COLO668 (cell line): ENCODE measurements around the gene SLC6A16.
"Not testable (repeated sequence)": the region's sequence is repeated elsewhere in the genome, so short reads cannot be mapped to it uniquely, and the experiment has no call there.

Experiments
- DNase-seq: peaks from one replicate; lab custom pipeline; 2025; ENCODE audit not compliant: unreplicated experiment; lab: John Stamatoyannopoulos, UW

Gene SLC6A16

DNA sequence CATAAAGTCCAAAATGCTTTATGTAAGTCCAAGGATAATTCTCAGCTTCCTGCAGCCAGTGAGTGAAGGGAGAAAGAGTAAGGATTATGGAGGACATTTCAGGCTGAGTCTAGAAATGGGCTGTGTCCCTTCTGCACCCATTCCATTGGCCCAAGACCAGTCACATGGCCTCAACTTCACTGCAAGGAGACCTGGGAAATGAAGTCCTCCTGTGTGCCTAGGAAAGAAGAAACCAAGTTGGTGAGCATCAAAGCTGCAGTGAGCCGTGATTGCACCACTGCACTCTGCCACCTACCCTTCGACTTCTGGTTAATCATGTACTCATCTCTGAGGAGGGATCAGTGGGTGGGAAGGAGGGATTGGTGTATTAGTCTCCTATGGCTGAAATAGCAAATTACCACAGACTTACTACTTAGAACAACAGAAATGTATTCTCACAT is 6.6 kb upstream of the SLC6A16 start:
- DNase-seq, result no peak

DNA sequence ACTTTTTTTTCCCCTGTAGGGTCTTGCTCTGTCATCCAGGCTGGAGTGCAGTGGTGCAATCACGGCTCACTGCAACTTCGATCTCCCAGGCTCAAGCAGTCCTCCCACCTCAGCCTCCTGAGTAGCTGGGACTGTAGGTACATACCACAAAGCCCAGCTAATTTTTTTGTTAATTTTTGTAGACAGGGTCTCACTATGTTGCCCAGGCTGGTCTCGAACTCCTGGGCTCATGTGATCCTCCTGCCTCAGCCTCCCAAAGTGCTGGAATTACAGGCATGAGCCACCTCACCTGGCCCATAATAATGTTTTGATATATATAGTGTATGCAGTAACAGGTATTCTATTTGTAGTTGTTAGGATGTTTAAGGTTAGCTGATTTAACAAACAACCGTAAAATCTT is 6.2 kb upstream of the SLC6A16 start:
- not testable (repeated sequence) for DNase-seq

DNA sequence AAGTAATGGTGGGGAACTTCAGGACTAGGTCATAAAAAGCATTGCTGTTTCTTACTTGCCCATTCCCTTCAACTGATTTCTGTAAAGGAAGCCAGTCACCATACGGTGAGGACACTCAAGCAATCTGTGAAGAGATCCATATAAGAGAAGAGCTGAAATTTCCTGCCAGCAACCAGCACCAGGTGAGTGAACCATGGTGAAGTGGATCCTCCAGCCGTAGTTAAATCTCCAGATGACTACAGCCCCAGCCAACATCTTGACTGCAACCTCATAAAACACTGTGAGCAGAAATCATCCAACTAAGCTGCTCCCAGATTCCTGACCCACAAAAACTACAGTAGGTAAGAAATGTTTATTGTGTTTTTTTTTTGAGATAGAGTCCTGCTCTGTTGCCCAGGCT is 3.8 kb upstream of the SLC6A16 start:
- no peak for DNase-seq

DNA sequence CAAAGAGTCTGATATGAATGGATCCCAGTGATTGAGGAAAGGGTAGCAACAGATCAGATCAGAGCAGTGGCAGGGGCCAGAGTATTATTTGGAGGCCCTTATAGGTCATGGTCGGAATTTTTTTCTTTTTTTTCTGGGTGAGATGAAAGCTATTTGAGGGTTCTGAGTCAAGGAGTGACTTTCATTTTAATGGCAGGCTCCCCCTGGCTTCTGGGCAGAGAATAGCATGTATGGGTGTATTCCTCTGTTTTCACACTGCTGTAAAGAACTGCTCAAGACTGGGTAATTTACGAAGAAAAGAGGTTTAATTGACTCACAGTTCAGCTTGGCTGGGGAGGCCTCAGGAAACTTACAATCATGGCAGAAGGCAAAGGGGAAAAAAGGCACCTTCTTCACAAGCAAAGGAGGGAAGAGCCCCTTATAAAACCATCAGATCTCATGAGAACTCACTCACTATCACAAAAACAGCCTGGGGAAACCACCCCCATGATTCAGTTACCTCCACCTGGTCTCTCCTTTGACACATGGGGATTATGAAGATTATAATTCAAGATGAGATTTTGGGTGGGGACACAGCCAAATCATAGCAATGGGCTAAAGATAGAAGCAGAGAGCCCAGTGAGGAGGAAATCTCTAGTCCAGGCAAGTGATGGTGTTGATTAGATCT is 3.0 kb upstream of the SLC6A16 start:
- no peak for DNase-seq

DNA sequence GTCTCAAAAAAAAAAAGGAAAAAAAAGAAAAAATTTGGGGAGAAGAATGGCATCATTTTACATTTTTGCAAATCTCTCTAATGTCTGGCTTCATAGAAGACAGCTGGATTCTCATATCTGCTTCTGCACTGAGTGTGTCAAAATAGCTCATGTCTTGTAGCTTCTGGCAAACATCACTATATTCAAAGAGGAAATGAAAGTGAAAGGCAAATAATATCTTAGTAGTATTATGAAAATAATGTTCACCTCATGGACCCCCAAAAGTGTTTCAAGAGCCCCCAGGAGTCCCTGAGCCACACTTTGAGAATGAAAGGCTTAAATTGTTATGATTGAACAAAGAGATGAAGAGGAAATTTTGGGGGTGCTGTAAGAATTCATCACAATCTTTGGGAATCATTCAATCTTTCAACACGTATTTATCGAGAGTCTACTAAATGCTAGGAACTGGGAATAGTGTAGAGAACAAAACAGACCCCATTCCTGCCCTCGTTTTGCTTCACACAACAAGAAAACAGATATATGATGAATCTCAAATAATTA is 1.2 kb upstream of the SLC6A16 start:
- no peak for DNase-seq

DNA sequence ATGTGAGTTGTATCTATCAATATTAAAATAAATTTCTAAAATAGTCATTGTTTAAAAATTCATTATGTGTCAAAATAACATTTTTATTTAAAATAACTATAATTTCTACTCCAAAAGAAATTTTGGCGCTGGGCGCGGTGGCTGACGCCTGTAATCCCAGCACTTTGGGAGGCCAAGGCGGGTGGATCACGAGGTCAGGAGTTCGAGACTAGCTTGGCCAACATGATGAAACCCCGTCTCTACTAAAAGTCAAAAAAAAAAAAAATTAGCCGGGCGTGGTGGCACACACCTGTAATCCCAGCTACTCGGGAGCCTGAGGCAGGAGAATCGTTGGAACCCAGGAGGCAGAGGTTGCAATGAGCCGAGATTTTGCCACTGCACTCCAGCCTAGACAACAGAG is 765 bp upstream of the SLC6A16 start:
- not testable (repeated sequence) for DNase-seq

DNA sequence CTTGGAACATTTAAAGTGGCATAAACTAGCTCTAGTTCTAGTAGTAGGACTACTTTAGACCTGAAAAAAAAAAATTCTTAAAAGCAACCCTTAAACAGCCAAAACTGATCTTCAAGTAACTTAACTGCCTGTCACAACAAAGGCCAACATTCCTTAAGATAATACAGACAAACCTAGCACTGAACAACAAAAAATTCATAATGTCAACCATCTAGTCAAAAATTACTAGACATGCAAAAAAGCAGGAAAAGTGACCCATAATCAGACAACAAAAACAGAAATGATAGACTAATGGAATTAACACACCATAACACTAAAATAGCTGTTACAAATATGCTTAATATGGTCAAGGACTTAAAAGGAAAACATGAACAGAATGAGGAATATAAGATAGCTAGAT is 6.7 kb downstream of the SLC6A16 start:
- DNase-seq, result no peak

DNA sequence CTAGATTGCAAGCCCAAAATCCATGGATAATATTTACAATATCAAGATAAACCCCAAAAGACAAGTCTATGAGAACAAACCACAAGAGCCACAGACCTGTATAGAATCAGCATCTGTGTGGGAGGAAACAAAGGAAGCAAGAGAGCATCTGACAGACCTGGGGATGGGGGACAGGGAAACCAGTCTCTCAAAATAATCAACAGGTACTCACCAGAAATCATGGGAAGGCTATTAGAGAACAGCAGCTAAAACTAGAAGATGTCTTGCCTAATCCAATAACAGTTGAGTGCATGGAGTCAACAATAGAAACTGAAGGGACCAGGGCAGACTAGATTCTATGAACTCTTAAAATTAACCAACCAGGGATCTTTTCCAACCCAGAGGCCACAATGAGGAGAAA is 8.7 kb downstream of the SLC6A16 start:
- DNase-seq, result no peak

DNA sequence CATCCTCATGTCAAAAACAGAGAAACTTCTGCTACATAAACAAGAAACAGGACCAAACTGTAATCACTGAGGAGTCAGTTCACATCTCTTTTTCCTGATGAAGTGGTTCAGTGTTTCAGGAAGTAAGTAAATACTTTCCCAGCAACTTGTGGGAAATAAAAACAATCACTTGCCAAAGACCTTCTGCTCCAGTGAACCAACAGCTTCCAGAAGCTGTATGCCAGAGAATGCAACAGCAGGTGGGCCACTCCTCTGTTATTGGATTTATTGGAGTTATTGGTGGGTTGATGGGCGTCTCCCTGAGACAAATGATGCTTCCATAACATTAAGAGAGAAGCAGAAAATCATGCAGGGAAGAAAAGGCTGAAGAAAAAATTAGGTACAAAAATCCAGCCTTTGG is 9.9 kb downstream of the SLC6A16 start:
- no peak for DNase-seq

DNA sequence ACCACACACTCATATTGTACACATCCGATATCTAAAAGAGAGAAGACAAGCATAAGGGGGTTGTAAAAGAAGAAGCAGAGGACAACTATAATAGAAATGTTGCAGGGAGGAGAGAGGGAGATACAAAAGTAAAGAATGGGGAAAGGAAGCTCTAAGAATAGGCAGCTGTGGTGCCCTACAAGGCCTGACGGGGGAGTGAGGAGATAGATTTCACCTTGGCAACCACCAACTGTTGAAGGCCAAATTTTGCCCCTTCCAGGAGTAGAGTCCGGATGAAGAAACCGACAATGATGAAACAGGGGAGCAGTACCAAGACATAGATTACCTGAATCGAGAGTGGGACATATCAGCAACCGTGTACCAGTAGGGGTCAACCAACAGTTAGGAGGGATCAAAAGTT is 15.9 kb downstream of the SLC6A16 start:
- no peak for DNase-seq

DNA sequence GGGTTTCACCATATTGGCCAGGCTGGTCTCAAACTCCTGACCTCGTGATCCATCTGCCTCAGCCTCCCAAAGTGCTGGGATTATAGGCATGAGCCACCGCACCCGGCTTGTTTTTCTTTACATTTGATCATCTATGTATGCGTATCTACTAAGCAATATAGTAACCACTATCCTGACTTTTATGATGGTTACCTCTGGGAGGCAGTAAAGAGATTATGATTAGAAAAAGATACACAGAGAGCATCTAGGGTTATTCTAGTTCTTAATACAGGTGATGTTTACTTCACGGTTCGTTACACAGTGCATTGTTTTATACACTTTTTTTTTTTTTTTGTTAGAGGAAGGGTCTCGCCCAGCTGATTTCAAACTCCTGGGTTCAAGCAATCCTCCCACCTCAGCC is 18.3 kb downstream of the SLC6A16 start:
- DNase-seq, result not testable (repeated sequence)

DNA sequence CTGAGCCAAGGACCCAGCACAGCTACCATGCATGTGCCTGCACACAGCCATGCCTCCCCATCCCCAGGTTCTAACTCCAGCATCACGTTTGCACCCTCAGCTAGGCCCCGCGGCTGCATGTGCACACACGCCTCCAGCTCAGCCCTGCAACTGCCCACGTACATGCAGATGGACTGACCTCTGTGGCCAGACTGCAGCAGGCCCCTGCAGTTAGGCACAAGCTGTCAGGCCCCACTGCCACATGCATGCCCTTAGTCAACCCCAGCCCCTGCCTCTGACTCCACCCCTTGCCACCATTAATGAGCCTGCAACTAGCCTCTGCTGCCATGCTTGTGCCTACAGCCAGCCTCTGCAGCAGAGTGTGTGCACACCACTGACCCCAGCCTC is 23.1 kb downstream of the SLC6A16 start:
- DNase-seq, result no peak

DNA sequence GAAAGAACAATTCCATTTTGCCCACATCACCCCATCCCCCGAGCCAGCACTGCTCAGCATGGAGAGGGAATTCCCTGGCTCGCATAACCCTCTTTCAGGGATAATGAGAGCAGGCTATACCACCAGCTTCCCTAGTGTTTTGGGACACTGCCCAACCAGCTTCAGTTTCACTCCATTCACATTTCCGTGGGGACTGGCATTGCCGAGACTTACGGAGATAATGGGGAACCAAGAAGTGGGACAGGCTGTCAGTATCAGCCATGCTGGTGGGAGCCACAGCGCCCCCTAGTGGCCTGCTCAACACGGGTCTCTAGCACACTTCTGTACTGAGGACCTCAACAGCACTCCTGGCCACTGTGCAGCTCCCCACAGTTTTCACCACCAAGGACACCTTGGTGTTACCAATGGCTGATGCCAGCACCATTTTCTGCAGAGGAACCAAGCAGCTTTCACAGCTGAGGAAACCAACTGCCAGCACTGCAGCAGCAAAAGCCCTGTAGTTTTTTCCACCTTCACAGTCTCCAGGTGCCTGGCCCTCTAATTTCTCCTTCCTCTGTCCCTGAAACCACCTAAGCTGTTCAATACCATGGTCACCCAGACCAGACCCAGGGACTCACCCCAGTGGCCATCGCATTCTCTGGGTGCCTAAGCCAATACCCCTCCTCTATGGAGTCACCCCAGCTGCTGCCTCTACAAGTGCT is 23.7 kb downstream of the SLC6A16 start:
- DNase-seq, result peak; percentile 42

DNA sequence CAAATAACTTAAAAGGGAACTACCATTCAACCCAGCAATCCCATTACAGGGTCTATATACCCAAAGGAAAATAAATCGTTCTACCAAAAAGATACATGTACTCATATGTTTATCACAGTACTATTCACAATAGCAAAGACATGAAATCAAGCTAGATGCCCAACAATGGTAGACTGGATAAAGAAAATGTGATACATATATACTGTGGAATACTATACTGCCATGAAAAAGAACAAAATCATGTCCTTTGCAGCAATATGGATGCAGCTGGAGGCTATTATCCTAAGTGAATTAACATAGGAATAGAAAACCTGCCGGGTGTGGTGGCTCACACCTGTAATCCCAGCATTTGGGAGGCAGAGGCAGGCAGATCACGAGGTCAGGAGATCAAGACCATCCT is 26.3 kb downstream of the SLC6A16 start:
- DNase-seq, result not testable (repeated sequence)

DNA sequence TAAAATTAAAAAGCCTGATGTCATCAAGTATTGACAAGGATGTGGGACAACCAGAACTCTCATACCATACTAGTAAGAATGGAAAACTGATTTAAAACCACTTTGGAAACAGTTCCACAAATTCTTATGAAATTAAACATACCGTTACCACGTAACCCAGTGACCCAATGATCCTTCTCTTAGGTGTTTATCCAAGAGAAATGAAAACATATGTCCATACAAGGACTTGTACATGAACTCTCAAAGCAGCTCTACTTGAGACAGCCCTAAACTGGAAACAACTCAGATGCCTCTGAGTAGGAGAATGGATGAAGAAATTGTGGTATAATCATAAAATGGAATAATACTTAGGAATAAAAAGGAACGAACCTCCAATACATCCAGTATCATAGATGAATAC is 27.6 kb downstream of the SLC6A16 start:
- no peak for DNase-seq

DNA sequence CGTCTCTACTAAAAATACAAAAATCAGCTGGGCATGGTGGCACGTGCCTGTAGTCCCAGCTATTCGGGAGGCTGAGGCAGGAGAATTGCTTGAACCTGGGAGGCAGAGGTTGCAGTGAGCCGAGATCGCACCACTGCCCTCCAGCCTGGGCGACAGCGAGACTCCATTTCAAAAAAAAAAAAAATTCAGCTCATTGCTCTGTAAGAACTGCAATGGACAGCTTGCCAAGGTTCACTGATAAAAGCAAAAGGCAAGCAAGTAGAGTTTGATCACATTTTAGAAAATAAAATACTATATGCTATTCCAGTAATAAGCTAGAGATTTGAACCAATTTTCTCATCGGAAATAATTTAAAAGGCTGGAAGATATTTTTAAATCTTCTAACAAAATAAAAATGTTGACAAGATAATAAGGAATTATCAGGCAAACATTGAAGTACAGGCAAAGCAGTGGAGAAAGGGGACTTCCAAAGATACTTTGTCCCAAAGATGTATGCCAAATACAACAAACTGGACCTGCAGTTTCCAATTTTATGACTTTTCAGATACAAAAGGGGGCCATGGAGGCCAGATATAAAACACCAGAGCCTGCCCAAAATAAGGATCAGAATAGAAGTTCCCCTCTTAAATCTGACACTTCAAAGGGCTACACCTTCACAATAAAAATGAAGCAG is 29.6 kb downstream of the SLC6A16 start:
- DNase-seq, result no peak

DNA sequence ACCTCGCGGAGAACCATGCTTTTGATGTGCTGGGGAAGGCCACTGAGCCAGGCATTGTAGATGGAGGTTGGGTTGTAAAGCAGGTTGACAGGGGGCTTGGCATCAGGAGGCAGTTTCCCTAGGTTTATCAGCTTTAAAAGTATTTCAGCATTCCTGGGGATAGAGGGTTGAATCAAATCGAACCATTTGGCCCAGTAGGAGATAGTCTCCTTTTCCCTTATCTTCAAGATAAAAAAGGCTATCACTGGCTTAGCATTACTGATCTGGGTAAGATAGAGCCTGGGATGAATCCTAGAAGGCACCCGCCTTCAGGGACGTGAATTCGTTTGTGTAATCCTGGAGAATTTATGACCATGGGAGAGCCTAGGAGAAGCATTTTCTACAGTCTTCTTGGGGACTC is 30.6 kb downstream of the SLC6A16 start:
- no peak for DNase-seq

DNA sequence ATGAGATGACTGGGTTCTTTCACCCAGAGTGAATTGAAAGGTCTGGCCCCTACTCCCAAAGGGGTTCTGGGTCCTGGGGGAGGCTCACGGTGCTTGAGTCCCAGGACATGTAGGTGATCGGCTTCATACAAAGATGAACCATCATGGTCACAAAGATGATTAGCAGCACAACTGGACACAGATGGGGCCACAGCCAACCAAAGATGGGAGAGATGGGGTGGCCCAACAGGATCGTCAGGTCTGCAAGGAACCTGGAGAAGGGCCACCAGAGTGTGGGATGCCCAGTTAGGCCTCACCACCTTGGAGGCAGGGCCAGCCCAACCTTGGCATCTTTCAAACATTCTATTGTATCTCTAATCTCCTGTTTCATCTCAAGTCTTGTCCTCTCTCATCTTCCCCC is 34.5 kb downstream of the SLC6A16 start:
- DNase-seq, result no peak

DNA sequence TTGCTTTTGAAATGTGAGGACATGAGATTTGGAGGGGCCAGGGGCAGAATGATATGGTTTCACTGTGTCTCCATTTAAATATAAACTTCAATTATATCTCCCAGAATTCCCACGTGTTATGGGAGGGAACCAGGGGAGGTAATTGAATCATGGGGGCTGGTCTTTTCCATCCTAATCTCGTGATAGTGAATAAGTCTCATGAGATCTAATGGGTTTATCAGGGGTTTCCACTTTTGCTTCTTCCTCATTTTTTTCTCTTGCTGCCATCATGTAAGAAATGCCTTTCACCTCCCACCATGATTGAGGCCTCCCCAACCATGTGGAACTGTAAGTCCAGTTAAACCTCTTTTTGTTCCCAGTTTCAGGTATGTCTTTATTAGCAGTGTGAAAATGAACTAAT is 35.7 kb downstream of the SLC6A16 start:
- DNase-seq, result not testable (repeated sequence)

DNA sequence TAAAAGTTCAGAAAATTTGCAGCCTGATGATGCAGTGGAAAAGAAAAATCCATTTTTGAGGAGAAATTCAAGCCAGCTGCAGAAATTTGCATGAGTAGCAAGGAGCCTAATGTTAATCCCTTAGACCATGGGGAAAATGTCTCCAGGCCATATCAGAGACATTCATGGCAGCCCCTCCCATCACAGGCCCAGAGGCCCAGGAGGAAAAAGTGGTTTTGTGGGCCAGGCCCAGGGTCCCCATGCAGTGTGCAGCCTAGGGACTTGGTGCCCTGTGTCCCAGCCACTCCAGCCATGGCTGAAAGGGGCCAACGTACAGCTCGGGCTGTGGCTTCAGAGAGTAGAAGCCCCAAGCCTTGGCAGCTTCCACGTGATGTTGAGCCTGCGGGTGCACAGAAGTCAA is 36.8 kb downstream of the SLC6A16 start:
- DNase-seq, result not testable (repeated sequence)

DNA sequence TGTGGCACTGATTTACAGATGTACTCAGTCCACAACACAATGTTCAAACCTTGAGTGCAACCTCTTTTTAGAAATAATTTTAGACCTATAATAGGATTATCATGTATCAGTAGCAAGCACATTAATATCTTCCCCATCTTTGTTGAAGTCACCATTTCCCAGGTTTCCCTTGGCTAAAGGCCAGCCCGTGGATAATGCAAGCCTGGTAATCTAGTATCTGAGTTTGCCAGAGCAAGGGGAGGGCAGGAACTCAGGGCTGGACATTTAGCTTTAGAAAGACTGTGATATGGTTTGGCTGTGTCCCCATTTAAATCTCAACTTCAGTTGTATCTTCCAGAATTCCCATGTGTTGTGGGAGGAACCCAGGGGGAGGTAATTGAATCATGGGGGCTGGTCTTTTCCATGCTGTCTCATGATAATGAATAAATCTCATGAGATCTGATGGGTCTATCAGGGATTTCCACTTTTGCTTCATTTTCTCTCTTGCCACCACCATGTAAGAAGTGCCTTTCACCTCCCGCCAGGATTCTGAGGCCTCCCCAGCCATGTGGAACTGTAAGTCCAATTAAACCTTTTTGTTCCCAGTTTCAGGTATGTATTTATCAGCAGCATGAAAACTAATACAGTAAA is 37.7 kb downstream of the SLC6A16 start:
- DNase-seq, result no peak

DNA sequence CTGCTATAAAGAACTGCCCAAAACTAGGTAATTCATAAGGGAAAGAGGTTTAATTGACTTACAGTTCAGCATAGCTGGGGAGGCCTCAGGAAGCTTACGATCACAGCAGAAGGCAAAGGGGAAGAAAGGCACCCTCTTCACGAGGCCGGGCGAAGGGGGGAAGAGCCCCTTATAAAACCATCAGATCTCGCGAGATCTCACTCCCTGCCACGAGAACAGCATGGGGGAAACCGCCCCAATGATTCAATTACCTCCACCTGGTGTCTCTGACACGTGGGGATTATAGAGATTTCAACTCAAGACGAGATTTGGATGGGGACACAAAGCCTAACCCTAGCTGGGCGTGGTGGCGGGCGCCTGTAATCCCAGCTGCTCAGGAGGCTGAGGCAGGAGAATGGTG is 42.8 kb downstream of the SLC6A16 start:
- no peak for DNase-seq
